ENCODE data around the gene ALDH3B2.
"Not testable (repeated sequence)": the region's sequence is repeated elsewhere in the genome, so short reads cannot be mapped to it uniquely, and the experiment has no call there.

ALDH3B2 gene

DNA sequence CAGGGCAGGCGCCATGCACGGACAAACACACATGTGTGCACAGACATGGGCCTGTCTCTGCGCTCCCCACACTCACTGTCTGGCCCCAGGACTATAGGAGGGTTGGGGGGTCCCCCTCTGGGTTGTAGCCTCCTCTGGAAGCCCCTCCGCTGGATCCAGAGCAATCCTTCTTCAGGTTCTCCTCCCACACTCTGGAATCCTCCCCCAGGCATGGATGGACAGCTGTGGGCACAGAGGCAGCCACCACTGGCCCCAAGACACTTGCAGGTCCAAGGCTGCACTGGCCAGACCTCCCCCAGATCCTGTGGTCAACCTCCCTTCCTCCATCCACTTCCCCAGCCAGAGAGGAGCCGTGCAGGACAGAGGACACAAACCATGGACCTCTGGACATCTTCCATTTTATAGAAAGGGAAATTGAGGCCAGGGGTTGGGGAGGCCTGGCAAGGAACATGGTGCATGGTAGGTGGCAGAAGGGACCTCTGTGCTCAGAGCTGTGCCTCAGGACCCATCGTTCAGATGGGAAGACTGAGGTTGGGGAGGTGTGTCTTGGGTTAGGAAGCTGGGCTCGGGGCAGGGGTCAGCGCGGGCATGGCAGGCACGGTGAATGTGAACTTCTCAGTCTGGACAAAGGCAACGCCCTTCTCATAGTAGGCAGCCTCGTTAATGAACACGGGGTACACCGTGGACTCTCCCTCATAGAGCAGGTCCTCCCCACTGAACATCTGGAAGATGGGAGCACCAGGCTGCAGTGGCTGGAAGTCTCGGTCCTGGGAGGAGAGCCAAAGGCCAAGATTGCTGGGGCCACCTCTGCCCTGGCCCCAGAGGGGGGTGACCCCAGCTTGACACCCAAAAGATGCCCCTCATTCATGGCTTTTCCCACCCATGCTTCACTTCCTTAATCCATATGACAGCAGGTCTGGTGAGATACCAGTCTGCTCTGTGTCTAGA, 32.0 kb downstream of the ALDH3B2 start:
- no peak for DNase-seq (ENCODE audit: low spot score)

DNA sequence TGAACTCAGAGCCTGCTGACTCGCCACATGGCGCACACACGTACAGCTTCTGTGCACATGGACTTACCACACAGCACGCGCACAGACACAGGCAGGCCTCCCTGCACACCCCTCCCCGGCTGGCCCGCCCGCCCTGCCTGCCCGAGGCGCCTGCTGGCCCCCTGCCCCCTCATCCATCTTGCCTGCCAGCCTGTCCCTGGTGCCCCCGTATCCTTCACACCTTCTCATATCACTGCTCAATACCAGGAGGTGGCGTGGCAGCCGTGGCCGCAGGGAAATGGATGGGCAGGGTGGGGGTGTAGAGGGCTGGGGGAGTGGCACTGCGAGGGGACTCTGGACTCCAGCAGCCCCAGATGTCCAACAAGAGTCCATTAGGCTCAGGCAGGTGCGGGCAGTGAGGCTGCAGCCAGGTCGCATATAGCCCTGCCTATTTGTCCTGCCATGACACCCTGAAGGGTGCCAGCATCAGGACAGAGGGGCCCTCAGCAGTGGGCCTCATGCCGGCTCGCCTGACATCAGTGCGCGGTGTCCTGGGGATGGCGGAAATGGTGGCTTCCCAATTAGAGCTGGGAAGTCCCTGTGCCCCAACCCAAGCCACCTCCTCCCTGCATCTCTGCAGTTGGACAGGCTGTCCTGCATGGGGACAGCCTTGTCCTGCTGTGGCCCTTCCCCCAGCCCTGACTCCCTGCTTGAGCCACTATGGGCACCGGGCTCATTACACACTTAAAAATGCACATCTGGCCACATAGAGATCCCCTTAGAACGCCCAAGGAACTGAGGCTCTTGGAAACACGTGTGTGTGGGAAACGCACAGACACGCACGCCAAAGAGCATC, 32.9 kb downstream of the ALDH3B2 start:
- DNase-seq (ENCODE audit: low spot score) = no peak

DNA sequence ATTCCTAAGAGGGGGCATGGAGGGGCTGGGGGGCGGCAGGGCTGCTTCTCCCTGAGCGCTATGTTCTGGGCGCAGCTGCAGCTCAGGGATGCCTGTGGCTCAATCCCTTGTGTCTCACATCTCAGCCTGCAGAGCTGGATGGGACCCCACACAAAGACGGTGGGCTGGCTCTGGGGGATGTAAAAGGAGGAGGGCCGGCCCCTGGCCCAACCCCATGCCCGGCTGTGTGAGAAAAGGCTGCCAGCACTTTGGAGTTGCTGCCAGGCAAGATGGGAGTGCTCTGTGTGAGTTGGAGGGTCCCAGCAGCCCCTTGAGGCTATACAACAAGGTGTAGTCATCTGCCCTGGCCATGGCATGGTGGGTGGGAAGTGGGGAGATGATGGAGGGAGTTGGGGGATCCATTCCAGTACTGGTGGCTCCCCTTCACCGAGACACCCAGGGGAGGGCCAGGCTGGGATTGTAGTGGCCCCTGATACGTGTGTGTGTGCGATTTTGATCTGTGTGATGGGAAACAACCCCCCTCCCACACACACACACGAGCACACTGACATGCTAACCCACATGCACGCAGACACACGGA, 33.6 kb downstream of the ALDH3B2 start:
- DNase-seq (ENCODE audit: low spot score) = no peak

DNA sequence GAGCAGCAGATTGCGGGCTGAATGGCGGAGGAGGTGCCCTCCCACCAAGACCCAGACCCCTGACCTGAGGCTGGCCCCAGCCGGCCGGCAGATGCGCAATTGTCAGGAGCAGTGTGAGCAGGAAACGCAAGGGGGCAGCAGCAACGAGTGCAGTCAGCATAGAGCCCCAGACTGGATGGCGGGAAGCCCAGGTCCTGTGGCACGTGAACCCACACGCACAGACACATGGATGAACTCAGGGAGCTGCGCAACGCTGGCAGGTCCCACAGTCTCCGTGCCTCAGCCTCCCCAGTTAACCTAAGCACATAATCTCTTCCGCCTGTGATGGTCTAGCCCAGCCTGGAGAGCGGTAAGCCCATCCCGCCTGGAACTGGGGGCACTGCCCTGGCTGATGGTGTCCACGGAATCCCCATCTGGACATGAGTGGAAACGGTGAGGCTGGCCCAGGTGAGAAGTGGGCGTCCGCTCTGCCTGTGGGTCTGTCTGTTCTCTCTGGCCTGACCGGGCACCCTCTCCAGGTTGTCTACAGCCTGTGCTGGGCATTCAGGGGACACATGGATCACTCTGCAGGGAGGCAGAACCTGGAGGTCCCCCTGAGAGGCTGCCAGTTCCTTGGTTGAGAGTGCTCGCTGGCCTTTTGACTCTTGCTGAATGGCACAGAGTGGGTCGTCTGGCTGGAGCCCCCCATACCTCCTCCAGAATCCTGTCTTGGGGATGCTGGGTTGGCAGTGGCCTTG, 34.2 kb downstream of the ALDH3B2 start:
- DNase-seq (ENCODE audit: low spot score) = peak; percentile 69

DNA sequence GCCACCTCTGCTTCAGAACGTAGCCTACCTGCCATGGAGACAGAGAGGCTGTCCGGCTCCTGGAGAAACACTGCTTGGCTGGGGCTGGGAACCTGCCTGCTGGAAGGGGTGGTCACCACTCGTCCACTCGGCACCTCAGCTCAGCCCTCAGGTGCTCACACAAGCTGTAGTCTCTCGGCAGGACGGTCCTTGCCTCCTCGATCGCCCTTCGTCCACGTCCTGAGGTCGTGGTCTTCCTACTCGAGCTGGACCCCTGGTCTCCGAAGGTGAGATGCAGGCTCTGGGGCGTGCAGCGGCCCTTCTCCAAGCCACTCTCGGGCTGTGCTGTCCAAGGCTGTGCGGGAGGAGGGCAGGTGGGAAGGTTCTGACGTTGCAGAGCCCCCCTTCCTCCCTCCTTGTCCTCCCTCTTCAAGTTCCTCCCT, 35.0 kb downstream of the ALDH3B2 start, which contains the start of gene TBX10:
Gene TBX10, minus strand, starts transcription at position 326 of the 422 bp plus-strand sequence. Its CDS starts 291 bp downstream, at position 35.
- no peak for DNase-seq (ENCODE audit: low spot score)

DNA sequence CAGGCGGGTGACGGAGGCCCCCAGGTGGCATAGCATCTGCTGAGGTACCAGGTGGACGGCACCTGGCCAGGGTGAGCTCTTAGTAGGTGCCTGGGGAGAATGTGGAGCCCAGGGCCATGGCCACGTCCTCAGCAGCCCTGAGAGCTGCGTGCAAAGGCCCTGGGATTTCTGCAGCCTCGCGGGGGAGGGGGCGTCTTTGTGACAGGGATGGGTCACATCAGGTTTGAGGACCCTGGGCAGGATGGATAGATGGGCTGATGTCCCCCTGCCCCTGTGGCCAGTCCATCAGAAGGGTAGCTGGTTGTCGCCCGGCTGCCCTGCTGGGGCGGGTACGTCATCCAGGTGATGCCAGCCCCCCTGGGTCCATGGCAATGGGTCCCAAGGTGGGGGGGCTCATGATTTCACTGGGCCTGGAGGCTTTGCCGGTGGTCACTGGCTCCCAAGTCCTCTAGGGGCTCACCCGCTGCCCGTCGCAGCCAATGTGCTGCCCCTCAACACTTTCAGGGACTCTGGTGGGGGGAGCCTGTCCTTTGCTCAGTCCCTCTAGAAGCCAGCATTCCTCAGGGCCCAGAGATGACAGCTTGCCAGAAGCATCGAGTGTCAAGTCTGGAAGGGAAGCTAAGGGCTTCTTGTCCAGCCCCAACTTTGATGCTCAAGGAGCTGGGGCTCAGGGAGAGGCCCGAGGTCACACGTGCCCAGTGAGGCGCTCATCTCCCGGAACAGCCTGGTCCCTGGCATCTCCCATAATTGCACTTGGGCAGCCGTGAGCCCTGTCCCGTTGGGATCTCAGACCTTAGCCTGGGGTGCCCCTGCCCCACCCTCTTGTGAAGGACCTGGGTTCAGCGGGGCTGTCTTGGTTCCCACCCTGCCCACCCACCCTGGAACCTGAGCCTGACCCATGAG, 35.6 kb downstream of the ALDH3B2 start:
- DNase-seq (ENCODE audit: low spot score) = no peak

DNA sequence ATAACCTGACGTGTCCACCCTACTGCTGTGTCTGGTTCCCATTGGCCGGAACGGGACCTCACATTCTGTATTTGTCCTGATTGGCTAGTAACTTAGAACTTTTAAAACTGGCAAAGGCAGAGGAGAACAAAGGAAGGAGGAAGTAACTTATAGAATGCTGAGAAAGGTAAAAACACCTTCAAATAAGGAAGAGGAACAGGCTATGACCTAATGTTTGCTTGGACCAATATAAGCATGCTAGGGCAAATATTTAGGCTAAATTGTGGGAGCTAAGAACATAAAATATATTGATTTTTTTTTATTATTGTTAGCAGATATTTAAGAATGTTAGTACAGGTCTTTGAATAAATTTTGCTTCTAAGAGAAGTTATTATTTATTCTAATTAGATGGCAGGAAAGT, 37.0 kb downstream of the ALDH3B2 start:
- not testable (repeated sequence) for DNase-seq (ENCODE audit: low spot score)

DNA sequence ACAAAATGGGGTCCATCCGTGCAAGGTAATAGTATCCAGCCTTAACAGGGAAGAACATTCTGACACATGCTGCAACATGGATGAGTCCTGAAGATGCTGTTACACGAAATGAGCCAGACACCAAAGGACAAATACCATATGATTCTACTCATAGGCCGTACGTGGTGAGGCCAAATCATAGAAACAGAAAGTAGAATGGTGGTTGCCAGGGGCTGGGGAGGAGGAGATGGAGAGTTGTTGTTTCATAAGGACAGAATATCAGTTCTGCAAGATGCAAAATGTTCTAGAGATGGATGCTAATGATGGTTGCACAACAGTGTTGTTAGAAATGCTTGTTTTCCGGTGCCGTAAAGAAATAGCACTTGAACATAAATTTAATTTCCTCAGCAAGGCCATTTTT, 37.5 kb downstream of the ALDH3B2 start:
- DNase-seq (ENCODE audit: low spot score) = no peak

DNA sequence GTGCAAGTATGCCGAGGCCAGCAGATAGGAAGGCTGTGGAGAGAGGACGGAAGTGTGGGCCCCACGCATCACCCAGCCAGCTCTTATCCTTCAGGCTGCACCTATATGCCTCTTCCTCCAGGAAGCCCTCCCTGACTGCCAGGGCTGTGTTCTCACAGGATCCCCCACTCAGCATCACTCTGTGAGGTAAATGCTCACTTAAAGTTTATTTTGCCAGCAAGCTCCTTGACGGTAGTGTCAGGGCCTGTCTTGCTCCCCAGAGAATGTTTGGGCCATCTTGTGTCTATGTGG, 39.2 kb downstream of the ALDH3B2 start:
- DNase-seq (ENCODE audit: low spot score) = no peak

DNA sequence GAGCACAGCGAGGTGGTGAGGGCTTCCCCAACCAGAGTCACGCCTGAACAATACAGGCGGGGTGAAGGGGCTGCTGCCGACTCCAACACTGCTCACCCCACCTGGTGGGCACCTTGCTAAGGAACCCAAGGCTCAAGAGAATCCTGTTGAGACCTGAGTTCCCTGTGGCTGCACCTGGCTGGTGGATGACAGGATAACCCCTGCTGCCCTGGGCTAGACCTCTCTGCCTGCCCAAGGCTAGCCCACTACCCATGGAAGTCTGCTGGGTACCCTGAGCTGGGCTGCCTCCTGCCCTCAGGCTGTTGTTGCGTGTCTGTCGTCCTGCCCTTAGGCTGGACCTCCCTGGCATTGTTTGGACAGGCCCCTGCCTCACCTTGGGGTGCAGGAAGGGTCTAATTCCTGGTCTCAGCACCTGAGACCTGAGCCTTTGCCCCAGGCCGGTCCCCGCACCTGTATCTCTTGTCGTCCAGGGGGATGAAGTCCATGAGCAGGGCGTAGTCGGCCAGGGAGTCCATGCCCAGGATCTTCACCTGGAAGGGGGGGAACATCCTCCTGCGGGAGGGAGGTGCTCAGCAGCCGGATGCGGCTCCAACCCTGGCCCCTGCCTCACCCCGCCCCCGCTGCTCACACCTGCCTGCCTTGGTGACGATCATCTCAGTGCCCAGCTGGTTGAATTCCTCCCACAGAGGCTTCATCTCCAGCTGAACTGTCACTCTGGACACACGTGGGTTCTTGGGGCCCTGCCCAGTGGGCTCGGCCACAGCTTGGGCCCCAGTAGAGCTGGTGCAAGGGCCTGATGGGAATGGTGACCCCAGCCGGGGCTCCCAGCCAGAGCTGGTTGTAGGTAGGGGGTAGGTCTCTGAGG, 39.8 kb downstream of the ALDH3B2 start:
- DNase-seq (ENCODE audit: low spot score) = no peak

DNA sequence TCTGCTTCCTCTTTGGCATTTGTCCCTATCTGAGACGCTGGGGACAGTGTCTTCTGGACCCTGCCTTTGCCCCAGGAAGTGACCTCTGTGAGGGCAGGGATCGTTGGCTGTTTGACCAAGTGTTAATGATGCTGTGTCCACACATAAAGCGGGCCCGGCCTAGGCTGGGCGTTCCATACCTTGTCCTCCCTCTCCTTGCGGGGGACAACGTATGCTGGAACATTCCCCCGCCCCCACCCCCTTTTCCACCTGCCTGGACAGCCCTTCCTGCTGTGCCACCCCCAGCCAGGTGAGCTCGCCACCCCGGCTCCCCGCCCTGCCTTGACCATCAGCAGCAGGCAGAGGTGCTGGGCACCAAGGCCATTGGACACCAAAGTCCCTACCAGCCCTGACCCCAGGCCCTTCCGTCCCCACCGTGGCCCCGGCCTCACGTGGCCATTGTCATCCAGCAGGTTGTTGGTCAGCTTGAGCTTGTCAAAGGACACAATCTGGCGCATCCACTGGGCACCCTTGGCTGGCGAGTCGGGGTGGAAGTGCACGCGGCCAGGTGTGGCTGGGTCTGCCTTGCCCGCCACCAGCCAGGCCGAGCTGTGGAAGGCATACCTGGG, 40.6 kb downstream of the ALDH3B2 start:
- DNase-seq (ENCODE audit: low spot score) = no peak

DNA sequence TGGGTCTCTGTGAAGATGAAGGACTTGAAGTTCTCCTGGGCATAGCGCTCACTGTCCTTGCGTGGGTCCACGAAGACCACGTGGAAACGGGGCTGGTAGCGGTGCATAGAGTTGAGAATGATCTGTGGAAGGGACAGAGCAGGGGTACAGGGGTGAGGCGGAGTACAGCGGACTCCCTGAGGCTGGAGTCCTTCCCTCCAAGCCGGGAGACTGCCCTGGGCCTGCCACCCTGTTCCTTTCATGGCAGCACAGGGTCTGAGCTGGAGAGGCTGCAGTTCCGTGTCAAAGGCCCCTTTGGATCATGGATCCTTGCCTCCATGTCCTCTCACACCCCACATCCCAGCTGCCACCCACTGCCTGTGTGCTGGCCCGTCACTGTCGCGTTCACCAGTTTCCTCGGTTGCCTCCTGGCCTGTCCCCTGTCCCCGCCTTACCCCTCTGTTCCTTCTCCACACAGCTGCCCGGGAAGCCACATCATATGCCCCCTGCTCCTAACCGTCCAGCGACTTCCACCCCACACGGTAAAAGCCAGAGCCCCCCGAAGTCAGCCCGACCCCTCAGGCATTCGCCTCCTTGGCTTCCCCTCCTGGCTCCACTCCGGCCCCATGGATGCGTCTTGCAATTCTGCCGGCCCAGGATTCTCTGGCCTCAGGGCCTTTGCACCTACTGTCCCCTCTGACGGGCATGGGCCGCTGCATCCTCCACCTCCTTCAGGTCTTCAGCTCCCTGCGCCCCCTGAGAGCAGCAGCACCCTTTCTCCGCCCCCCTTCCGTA, 41.3 kb downstream of the ALDH3B2 start:
- no peak for DNase-seq (ENCODE audit: low spot score)

DNA sequence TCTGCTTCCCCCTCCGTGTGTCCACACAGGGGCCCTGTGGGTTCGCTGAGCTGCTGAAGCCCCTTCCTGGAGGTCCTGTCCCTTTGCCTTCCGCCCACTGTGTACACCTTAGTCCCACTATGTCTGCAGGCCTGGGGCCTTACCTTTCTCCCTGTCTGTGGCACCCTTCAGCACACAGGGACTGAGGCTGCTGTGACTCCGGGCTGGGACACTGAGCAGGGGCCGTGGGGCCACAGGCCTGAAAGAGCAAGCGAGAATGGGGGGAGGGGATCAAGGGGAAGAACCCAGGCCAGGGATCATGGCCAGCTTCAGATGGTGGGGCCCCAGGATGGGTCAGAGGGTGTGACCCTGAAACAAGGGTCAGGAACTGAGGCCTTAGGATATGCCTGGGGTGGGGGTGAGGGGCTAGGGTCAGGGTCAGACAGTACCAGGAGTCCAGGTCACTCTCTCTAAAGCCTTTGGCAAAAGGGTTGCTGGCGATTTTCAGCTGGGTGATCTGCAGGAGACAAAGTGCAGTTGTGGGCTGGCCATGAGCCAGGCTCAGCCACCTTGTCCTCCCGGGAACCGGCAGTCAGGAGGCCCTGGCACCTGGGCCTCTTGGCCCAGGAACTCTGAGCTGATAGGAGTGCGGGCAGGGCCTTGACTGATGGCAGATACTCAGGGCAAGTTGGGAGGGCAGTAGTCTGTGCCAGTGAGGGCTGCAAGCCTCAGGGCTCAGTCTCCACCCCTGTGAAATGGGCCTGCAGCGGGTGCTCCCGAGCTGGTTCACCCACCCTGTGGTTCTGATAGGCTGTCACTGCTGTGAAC, 42.0 kb downstream of the ALDH3B2 start:
- no peak for DNase-seq (ENCODE audit: low spot score)

DNA sequence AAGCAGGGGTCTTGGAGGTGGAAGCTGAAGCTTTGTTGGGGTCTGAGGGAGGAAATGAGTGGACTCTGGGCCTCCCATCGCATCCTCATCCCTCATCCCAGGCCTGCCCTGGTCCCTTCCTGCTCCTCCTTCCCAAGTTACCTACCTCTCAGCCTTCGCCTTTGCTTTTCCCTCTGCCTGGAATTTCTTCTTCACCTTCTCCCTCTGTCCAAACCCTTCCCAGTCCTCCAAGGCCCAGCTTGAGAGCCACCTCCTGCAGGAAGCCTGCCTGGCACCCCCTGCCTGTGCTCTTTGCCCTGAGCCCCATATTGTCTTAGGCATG, 42.6 kb downstream of the ALDH3B2 start:
- DNase-seq (ENCODE audit: low spot score) = no peak

DNA sequence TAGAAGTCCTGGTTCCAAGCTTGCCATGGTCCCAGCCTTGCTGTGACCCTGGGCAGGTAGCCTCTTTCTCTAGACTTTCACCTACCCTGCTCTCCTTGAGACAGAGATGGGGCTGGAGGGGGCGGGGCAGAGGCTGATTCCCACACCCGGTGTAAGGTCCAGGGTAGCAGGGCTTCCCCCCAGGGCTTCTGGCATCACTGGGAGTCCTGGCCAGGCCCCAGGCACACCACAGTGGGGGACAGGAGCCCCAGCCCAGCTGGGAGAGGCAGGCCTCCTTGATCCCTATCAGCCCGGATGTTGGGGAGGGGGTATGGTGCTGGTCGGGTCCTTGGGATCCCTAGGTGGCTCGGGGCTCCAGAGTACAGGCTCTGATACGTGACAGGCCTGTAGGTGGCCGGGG, 43.0 kb downstream of the ALDH3B2 start:
- DNase-seq (ENCODE audit: low spot score) = no peak

DNA sequence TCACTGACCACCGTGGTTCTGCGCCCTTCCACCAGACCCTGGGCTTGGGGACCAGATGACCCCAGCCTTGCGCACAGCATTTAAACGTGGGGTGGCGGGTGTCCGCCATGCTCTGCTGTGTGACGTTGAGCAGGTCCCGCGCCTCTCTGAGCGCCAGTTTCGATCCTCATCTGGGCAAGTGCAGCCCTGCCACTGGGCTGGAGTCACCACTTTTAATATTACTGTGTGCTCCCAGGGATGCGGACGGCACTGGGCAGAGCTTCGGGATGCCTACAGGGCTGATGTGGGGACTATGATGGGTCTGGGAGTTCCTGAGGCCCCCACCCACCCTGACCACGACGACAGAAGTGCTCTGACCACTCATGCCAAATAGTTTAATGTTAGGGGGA, 43.5 kb downstream of the ALDH3B2 start:
- no peak for DNase-seq (ENCODE audit: low spot score)

DNA sequence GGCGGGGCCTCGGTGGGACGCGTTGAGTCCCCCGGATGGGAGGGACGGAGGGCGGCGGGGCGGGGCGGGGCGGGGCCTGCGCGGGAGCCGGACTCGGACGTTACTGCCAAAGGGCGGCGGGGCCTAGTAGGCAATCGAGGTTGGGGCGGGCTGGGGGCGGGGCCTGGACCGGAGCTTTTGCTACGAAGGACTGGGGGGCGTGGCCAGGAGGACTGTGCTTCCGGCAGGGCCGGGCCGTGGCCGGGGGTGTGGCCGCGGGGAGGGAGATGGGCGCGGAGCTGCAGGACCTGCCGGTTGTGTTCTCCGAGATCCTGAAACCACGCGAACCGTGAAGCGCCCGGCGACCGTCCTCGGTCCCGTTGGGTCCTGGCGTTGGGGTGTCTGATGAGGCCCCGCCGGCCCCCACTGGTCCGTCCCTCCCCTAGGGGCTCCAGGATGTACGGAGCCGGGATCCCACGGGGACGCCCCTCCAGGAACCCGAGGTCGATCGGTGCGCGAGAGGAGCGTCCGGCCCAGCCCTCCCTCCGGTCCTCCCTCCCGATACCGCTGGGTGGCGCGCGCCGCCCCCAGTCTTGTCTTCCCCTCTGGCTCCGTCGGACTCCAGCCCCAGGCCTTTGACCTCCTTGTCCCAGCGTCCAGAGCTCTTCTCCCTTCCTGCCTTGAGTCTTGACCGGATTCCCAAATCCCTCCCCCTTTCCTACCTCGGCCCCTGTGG, 44.0 kb downstream of the ALDH3B2 start:
- peak; percentile 99 for DNase-seq (ENCODE audit: low spot score)
